Testis (tissue), 3 donors: Measurements from ENCODE around the gene RCOR2. TPM values are rescaled to one million over a fixed set of nuclear protein-coding genes. Genes with fewer than 3 reads are reported as not detected.

Source experiments
- DNase-seq: peaks from one replicate; pipeline ENCODE4 v3.0.0-alpha.2; 2019
- H3K27ac ChIP-seq, 2 donors: fragments of 200-600 bp; sonication (generic); one replicate each; pipeline ENCODE4 v1.5.1; 2019
- H3K27me3 ChIP-seq: fragments of 200-600 bp; sonication (generic); one replicate; pipeline ENCODE4 v1.5.1; 2019
- H3K36me3 ChIP-seq: fragments of 200-600 bp; sonication (generic); one replicate; pipeline ENCODE4 v1.5.1; 2017; ENCODE audit warnings: low read depth; ENCODE audit errors: missing control alignments
- H3K4me1 ChIP-seq: fragments of 200-600 bp; sonication (generic); one replicate; pipeline ENCODE4 v1.5.1; 2019
- H3K4me3 ChIP-seq, 2 donors: fragments of 200-600 bp; sonication (generic); one replicate each; pipeline ENCODE4 v1.5.1; 2017 to 2019
- H3K9me3 ChIP-seq: fragments of 200-600 bp; sonication (generic); one replicate; pipeline ENCODE4 v1.5.1; 2017
- POLR2A ChIP-seq: fragments of 450-650 bp; IDR thresholded peaks from one replicate; pipeline ENCODE4 v1.6.1; 2017; ENCODE audit warnings: antibody characterized with exemption, mild to moderate bottlenecking, moderate library complexity
- WGBS, 2 donors: methylation state at CpG; one replicate each; pipeline ENCODE4 v1.1.5; 2018; 5-methylcytosine and 5-hydroxymethylcytosine counted together
- intact Hi-C: fragments of 100-400 bp; cut with DNase I; formaldehyde crosslinking; loops from one replicate; pipeline ENCODE4 v1.15.1; 2023; ENCODE audit warnings: low total_unique reads
- polyA plus RNA-seq: library from polyadenylated mRNA; stranded (reverse); fragments of 350-450 nt; fragmentation: Illumina TruSeq; extraction: RNeasy Lipid Tissue Mini Kit (QIAGEN cat#74804); gene quantifications from one replicate; pipeline ENCODE4 v1.2.3, GENCODE V29; 2014; ENCODE audit warnings: low read depth, low replicate concordance; ENCODE audit not compliant: insufficient read depth
- total RNA-seq, 2 donors: library from RNA; depleted of rRNA; stranded (reverse); fragments of >200 nt; gene quantifications; one replicate each; pipeline ENCODE4 v1.2.3, GENCODE V29; 2016
- TF ChIP-seq, protein P1 (sequence below), 3 experiments: fragments of 450-650 bp in 2 of 3; fragments of 200-600 bp in 1 of 3; sonication (generic) in 1 of 3; IDR thresholded peaks; one replicate each; pipeline ENCODE4 v1.5.1; 2016 to 2019; ENCODE audit warnings: antibody characterized with exemption in 3 of 3, mild to moderate bottlenecking in 2 of 3, moderate library complexity in 1 of 3

RCOR2 gene
- total and polyA plus RNA-seq, 3 donors from 2014 or later: 3.9 to 7.9 (median 6.3) TPM

DNA sequence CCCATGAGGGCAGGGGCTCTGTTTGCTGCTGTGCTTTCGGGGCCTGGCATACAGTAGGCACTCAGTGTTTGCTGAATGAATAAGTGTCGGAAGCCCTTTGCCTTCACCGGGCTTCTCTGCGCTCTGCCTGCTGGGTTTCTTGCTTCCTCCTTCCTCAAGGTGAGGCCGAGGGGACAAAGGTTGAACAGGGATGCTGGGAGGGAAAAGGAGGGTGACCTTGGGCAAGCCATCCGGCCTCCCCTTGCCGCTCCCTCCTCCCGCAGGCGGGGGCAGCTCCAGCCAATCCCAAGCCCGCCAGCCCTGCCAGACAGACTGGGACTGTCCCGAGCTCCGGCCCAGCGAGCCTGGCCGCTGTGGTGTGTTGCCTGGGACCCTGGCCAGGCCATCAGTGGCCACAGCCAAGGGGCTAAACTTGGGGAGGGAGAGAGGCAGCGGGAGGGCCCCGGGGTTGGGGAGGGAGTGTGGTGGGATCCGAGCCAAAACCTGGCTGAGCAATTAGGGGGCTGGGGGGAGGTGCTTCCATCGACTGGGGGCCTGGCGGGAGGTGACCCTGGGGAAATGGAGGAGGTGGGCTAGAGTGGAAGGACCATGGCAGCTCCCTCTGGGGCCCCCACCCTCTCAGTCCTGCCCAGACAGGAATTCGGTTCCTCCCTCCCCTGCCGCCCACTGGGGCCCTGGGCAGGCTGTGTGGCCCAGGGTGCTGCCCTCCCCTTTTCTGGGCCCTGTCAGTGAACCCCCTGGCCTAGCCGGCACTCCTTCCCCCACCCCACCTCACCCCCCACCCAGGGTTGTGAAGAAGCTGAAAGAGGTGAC lies 3.4 kb upstream of the RCOR2 start:
- Histone ChIP-seq H3K27ac (no peak overlapping the region), H3K27me3 (no peaks in the 10 kb centered on the region), H3K4me3 (peak overlapping the region; percentile 13 to 26), H3K4me1 (peaks cover 49% of the 10 kb centered on the region), H3K9me3 (no peaks in the 10 kb centered on the region), H3K36me3 (no peaks in the 10 kb centered on the region)
- peak; percentile 73 for DNase-seq
- WGBS, 2 donors: 11 to 20% methylated on average over 10 to 22 of the region's 22 CpGs
- intact Hi-C loops: no loop called here
- TF ChIP-seq, protein P1, sequence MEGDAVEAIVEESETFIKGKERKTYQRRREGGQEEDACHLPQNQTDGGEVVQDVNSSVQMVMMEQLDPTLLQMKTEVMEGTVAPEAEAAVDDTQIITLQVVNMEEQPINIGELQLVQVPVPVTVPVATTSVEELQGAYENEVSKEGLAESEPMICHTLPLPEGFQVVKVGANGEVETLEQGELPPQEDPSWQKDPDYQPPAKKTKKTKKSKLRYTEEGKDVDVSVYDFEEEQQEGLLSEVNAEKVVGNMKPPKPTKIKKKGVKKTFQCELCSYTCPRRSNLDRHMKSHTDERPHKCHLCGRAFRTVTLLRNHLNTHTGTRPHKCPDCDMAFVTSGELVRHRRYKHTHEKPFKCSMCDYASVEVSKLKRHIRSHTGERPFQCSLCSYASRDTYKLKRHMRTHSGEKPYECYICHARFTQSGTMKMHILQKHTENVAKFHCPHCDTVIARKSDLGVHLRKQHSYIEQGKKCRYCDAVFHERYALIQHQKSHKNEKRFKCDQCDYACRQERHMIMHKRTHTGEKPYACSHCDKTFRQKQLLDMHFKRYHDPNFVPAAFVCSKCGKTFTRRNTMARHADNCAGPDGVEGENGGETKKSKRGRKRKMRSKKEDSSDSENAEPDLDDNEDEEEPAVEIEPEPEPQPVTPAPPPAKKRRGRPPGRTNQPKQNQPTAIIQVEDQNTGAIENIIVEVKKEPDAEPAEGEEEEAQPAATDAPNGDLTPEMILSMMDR (IDR thresholded peaks at IDR 0.05): no peak
- TF ChIP-seq POLR2A: no peak

DNA sequence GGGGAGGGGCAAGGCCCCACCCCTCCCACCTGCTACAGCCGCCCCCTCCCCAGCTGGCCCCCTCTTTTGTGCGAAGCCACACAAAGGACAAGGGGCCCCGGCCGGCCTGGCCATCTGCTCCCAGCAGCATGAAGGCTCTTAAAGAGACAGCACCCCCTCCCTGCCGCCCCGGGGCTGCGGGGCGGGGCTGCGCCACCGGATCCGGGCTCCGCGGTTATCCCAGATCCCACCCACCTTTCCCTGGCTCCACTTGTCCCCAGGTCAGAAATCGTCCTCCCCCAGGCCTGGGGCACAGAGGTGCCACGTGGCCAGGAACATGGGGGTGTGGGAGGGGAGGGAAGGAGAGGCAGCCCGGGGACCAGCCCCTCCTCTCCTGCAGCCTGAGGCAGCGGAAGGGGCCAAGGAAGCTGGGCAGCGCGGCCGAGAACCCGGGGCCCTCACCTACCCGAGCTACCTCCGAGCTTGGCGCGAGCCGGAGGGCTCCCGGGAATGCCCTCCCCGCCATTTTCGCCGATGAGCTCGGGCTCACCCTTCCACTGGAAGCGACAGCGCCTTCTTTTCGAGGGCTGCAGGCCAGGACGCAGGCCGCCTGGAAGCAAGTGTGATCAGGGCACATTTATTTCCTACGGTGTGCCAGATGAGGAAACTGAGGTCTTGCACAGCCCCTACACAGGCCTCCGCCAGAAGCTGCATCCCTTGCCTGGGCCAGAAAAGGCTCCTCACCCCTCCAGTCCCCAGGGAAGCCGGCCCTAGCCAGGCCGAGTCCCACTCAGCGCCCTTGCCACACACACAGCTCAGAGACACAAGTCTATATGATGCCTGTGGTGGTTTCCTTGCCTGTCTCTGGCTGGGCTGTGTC lies 2.5 kb upstream of the RCOR2 start:
- intact Hi-C loops: no loop called here

DNA sequence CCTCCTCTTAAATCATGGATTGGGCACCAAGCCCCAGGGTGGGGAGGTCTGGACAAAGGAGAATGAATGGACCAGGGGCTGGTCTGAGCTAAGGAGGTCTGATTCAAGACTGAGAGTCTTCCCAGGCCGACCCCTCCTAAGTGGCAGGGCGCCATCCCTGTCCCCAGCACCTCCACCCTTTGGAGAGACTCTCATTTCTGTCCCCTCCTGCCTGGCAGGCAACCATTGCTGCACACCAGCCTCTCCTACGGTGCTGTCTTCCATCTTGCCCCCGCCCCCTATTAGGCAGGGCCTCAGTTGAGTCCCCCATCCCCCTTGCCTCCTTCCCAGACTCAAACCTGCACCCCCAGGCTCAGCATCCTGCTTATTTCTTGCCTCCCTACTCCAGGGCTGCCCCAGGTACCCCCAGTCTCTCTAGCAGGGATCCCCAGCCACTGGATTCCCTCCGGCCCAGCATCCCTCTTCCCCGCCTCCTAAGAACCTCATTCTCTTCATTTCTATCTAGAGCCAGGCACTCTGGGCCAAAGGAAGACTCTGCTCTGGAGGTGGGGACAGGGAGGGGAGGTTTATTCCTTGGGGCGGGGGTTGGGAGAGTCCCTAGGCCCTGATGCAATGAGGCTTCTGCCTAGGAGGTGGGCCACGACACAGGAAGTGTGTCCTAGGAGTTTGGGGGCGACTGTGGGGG lies 1.7 kb upstream of the RCOR2 start:
- no peaks in the 10 kb centered on the region for H3K27me3 ChIP-seq
- no peaks in the 10 kb centered on the region for H3K9me3 ChIP-seq
- H3K36me3 ChIP-seq: no peaks in the 10 kb centered on the region
- intact Hi-C loops: no loop called here
- H3K4me3 ChIP-seq: peak overlapping the region in 1 of 2 donors; percentile 49
- DNase-seq: no peak
- H3K4me1 ChIP-seq: peaks cover 49% of the 10 kb centered on the region
- no peak for TF ChIP-seq POLR2A
- TF ChIP-seq, protein P1 (IDR thresholded peaks at IDR 0.05): no peak
- peak overlapping the region; percentile 13 to 54 for H3K27ac ChIP-seq
- WGBS, 2 donors: 20 to 30% methylated on average over 6 to 9 of the region's 9 CpGs

More for the DNA sequence above, 2.5 kb upstream of the RCOR2 start:
- DNase-seq: no peak
- H3K9me3 ChIP-seq: no peaks in the 10 kb centered on the region
- no peaks in the 10 kb centered on the region for H3K36me3 ChIP-seq
- TF ChIP-seq, protein P1 (IDR thresholded peaks at IDR 0.05): no peak
- no peak for TF ChIP-seq POLR2A
- 8 to 14% methylated on average over 8 to 41 of the region's 41 CpGs for WGBS, 2 donors
- H3K27ac ChIP-seq: peak overlapping the region in 1 of 2 donors; percentile 31
- H3K27me3 ChIP-seq: no peaks in the 10 kb centered on the region
- peak overlapping the region; percentile 13 to 26 for H3K4me3 ChIP-seq
- peaks cover 49% of the 10 kb centered on the region for H3K4me1 ChIP-seq

DNA sequence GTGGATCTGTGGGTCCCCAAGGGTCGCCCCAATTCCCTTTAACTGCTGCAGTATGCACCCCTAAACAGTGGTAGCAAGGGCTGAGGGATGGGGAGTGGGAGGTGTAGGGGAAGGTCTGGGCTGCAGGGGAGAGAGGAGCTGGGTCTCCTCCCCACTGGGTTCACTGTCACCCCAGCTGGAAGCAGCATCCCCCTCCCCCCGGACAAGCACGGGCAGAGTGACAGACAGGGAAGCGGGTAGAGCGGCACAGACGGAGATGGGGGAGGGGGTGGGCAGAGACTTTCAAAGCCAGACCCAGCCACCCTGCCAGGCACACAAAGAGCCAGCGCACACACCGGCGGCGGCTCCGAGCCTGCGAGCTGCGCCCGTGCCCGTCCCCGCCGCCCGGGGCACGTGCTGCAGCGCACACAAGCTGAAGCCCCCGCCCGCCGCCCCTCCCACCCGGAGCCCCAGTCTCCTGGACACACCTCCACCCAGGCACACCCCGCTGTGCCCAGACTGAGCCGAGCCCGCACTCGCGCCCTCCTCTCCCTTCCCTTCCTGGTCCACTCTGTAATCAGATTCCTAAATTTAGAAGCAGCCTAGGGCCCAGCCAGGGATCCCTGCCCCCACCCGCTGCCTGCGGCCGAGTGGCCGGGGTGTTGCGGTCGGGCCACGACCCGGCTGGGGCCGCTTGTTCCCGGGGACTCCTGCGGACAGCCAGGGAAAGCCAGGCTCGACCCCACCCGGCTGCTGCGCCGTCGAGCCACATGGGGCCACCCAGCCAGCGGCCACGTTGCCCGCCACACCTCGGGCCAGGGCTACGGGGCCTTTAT lies 935 bp upstream of the RCOR2 start:
- H3K36me3 ChIP-seq: no peaks in the 10 kb centered on the region
- no peak for TF ChIP-seq POLR2A
- TF ChIP-seq, protein P1 (IDR thresholded peaks at IDR 0.05): no peak
- 4 to 8% methylated on average over 5 to 39 of the region's 50 CpGs for WGBS, 2 donors
- no peaks in the 10 kb centered on the region for H3K27me3 ChIP-seq
- peaks cover 49% of the 10 kb centered on the region for H3K4me1 ChIP-seq
- H3K4me3 ChIP-seq: peak overlapping the region in 1 of 2 donors; percentile 49
- intact Hi-C loops: no loop called here
- H3K27ac ChIP-seq: peak overlapping the region; percentile 13 to 54
- no peaks in the 10 kb centered on the region for H3K9me3 ChIP-seq
- DNase-seq: peak; percentile 61
